Measurements from ENCODE around the gene TCEANC2.

Gene TCEANC2

GRCh38 chr1:54136269-54136896 lies 83.0 kb downstream of the TCEANC2 start:
- DNase-seq (ENCODE audit: low read depth in 2 of 2) = no peak

GRCh38 chr1:54136963-54137533 lies 83.6 kb downstream of the TCEANC2 start:
- DNase-seq (ENCODE audit: low read depth in 2 of 2) = no peak

GRCh38 chr1:54137534-54138061 lies 84.2 kb downstream of the TCEANC2 start:
- no peak for DNase-seq (ENCODE audit: low read depth in 2 of 2)

- DNase-seq (ENCODE audit: low read depth in 2 of 2) = no peak
Measured at GRCh38 chr1:54138994-54139393, 85.6 kb downstream of the TCEANC2 start.

- DNase-seq (ENCODE audit: low read depth in 2 of 2) = no peak
Measured at GRCh38 chr1:54139711-54140110, 86.3 kb downstream of the TCEANC2 start.

GRCh38 chr1:54142146-54142900 lies 88.9 kb downstream of the TCEANC2 start:
- no peak for DNase-seq (ENCODE audit: low read depth in 2 of 2)

GRCh38 chr1:54144366-54144765 lies 91.0 kb downstream of the TCEANC2 start:
- no peak for DNase-seq (ENCODE audit: low read depth in 2 of 2)

GRCh38 chr1:54149734-54150133 lies 96.3 kb downstream of the TCEANC2 start:
- DNase-seq (ENCODE audit: low read depth in 2 of 2) = no peak

- no peak for DNase-seq (ENCODE audit: low read depth in 2 of 2)
Measured at GRCh38 chr1:54151013-54151412, 97.6 kb downstream of the TCEANC2 start.

- DNase-seq (ENCODE audit: low read depth in 2 of 2) = no peak
Measured at GRCh38 chr1:54152696-54153095, 99.3 kb downstream of the TCEANC2 start, which contains the start of gene CDCP2. Gene CDCP2 (minus strand): TSS chr1:54153000. CDS start chr1:54152922, 78 bp downstream.

- DNase-seq (ENCODE audit: low read depth in 2 of 2) = no peak
Measured at GRCh38 chr1:54153535-54154439, 100.4 kb downstream of the TCEANC2 start.
